ENCODE measurements around the gene BRD4. TPM values are rescaled to one million over a fixed set of nuclear protein-coding genes. Genes with fewer than 3 reads are reported as not detected.

BRD4 gene
- polyA plus RNA-seq, 1 donor from 2014 or later, result 3.6 TPM

- no peak overlapping the region for H3K4me2 ChIP-seq (ENCODE audit: low read length)
- H3K27me3 ChIP-seq (ENCODE audit: insufficient read depth, low read depth, low read length), result no peaks in the 10 kb centered on the region
- no peak for TF ChIP-seq TAF1 (IDR thresholded peaks at IDR 0.05; ENCODE audit: low read depth)
- H3K36me3 ChIP-seq (ENCODE audit: insufficient read depth, low read length), result no peaks in the 10 kb centered on the region
- H3K9me3 ChIP-seq (ENCODE audit: low read length), result no peaks in the 10 kb centered on the region
- H3K79me2 ChIP-seq (replicated peaks; ENCODE audit: insufficient read depth, low read length), result no peaks in the 10 kb centered on the region
- no peaks in the 10 kb centered on the region for H3F3A ChIP-seq (ENCODE audit: insufficient read depth, low read length, poor library complexity, severe bottlenecking)
- no peak overlapping the region for H3K9ac ChIP-seq (ENCODE audit: low read length)
- no peak overlapping the region for H3K4me3 ChIP-seq (ENCODE audit: low read length)
- no peaks in the 10 kb centered on the region for H4K20me1 ChIP-seq (ENCODE audit: insufficient read depth)
- no peak overlapping the region for H3K27ac ChIP-seq (ENCODE audit: low read length)
- no peaks in the 10 kb centered on the region for H3K9me2 ChIP-seq (ENCODE audit: insufficient read depth, low read length)
- no peak overlapping the region for H2AFZ ChIP-seq (ENCODE audit: low read depth, low read length)
Observed at GRCh38 chr19:15220833-15221232, 111.5 kb downstream of the BRD4 start.

DNA sequence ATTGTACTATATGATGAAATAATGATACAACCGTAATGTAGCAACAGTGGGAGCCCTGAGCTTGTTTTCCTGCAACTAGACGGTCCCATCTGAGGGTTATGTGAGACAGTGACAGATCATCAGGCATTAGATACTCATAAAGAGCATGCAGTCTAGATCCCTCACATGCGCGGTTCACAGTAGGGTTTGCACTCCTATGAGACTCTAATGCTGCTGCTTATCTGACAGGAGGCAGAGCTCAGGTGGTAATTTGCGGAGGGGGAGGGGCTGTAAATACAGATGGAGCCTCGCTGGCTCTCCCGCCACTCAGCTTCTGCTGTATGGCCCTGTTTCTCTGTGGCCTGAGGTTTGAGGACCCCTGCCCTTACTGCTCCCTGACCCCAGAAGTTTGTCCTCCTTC, 113.8 kb downstream of the BRD4 start:
- Histone ChIP-seq H3K9me3 (ENCODE audit: low read length) (no peaks in the 10 kb centered on the region), H2AFZ (ENCODE audit: low read depth, low read length) (no peak overlapping the region), H3K4me2 (ENCODE audit: low read length) (no peak overlapping the region), H3K9ac (ENCODE audit: low read length) (no peak overlapping the region), H3K36me3 (ENCODE audit: insufficient read depth, low read length) (no peaks in the 10 kb centered on the region), H3K27me3 (ENCODE audit: insufficient read depth, low read depth, low read length) (no peaks in the 10 kb centered on the region), H3F3A (ENCODE audit: insufficient read depth, low read length, poor library complexity, severe bottlenecking) (no peaks in the 10 kb centered on the region), H3K9me2 (ENCODE audit: insufficient read depth, low read length) (no peaks in the 10 kb centered on the region), H3K27ac (ENCODE audit: low read length) (no peak overlapping the region), H3K79me2 (replicated peaks; ENCODE audit: insufficient read depth, low read length) (no peaks in the 10 kb centered on the region), H3K4me3 (ENCODE audit: low read length) (no peak overlapping the region), H4K20me1 (ENCODE audit: insufficient read depth) (no peaks in the 10 kb centered on the region)
- TF ChIP-seq POLR2AphosphoS5 (IDR thresholded peaks at IDR 0.05) (no peak), RAD21 (conservative IDR thresholded peaks at IDR 0.05) (no peak), SMC3 (conservative IDR thresholded peaks at IDR 0.05; ENCODE audit: poor library complexity) (no peak), MXI1 (conservative IDR thresholded peaks at IDR 0.05; ENCODE audit: poor library complexity, severe bottlenecking) (no peak), EZH2 (IDR thresholded peaks at IDR 0.05; ENCODE audit: borderline replicate concordance, insufficient read depth, low read length, poor library complexity, severe bottlenecking) (no peak), REST (IDR thresholded peaks at IDR 0.05; ENCODE audit: borderline replicate concordance) (no peak)

DNA sequence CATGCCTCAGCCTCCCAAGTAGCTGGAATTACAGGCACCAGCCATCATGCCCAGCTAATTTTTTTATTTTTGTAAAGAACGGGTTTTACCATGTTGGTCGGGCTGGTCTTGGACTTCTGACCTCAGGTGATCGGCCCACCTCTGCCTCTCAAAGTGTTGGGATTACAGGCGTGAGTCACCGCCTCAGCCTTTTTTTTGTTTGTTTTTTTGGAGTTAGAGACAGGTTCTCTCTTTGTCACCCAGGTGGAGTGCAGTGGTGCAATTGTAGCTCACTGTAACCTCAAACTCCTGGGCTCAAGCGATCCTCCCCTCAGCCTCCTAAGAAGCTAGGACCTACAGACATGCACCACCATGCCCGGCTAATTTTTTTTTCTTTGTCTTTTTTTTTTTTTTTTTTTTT, 116.0 kb downstream of the BRD4 start:
- no peaks in the 10 kb centered on the region for H3K9me2 ChIP-seq (ENCODE audit: insufficient read depth, low read length)
- no peak overlapping the region for H3K4me3 ChIP-seq (ENCODE audit: low read length)
- H3K9ac ChIP-seq (ENCODE audit: low read length), result no peak overlapping the region
- no peaks in the 10 kb centered on the region for H4K20me1 ChIP-seq (ENCODE audit: insufficient read depth)
- no peak overlapping the region for H3K27ac ChIP-seq (ENCODE audit: low read length)
- H3K9me3 ChIP-seq (ENCODE audit: low read length), result no peaks in the 10 kb centered on the region
- TF ChIP-seq EP300 (conservative IDR thresholded peaks at IDR 0.05; ENCODE audit: poor library complexity, severe bottlenecking), result no peak
- TF ChIP-seq, protein P1, sequence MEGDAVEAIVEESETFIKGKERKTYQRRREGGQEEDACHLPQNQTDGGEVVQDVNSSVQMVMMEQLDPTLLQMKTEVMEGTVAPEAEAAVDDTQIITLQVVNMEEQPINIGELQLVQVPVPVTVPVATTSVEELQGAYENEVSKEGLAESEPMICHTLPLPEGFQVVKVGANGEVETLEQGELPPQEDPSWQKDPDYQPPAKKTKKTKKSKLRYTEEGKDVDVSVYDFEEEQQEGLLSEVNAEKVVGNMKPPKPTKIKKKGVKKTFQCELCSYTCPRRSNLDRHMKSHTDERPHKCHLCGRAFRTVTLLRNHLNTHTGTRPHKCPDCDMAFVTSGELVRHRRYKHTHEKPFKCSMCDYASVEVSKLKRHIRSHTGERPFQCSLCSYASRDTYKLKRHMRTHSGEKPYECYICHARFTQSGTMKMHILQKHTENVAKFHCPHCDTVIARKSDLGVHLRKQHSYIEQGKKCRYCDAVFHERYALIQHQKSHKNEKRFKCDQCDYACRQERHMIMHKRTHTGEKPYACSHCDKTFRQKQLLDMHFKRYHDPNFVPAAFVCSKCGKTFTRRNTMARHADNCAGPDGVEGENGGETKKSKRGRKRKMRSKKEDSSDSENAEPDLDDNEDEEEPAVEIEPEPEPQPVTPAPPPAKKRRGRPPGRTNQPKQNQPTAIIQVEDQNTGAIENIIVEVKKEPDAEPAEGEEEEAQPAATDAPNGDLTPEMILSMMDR (IDR thresholded peaks at IDR 0.05; ENCODE audit: poor library complexity, severe bottlenecking), result no peak
- TF ChIP-seq TAF1 (IDR thresholded peaks at IDR 0.05; ENCODE audit: low read depth), result no peak
- no peak for TF ChIP-seq EZH2 (IDR thresholded peaks at IDR 0.05; ENCODE audit: borderline replicate concordance, insufficient read depth, low read length, poor library complexity, severe bottlenecking)
- TF ChIP-seq MXI1 (conservative IDR thresholded peaks at IDR 0.05; ENCODE audit: poor library complexity, severe bottlenecking), result no peak
- no peak for TF ChIP-seq RAD21 (conservative IDR thresholded peaks at IDR 0.05)
- TF ChIP-seq POLR2AphosphoS5 (IDR thresholded peaks at IDR 0.05), result no peak
- TF ChIP-seq SMC3 (conservative IDR thresholded peaks at IDR 0.05; ENCODE audit: poor library complexity), result no peak
- TF ChIP-seq REST (IDR thresholded peaks at IDR 0.05; ENCODE audit: borderline replicate concordance), result no peak
- no peaks in the 10 kb centered on the region for H3K79me2 ChIP-seq (replicated peaks; ENCODE audit: insufficient read depth, low read length)
- no peak overlapping the region for H3K4me2 ChIP-seq (ENCODE audit: low read length)
- no peak overlapping the region for H2AFZ ChIP-seq (ENCODE audit: low read depth, low read length)
- no peaks in the 10 kb centered on the region for H3K36me3 ChIP-seq (ENCODE audit: insufficient read depth, low read length)
- H3F3A ChIP-seq (ENCODE audit: insufficient read depth, low read length, poor library complexity, severe bottlenecking), result no peaks in the 10 kb centered on the region
- no peaks in the 10 kb centered on the region for H3K27me3 ChIP-seq (ENCODE audit: insufficient read depth, low read depth, low read length)

Measured in neural cell (in vitro differentiated cells).